Breast epithelium (tissue), 3 donors: ENCODE results near the gene LRRC26.

Experiments used
- POLR2A ChIP-seq: fragments of 450-650 bp; IDR thresholded peaks from one replicate; pipeline ENCODE4 v1.6.1; 2016; ENCODE audit warnings: antibody characterized with exemption, mild to moderate bottlenecking, moderate library complexity
- TF ChIP-seq, protein P1 (sequence below), 3 donors: fragments of 450-650 bp; IDR thresholded peaks; one replicate each; pipeline ENCODE4 v1.5.1; 2016 to 2017; ENCODE audit warnings: antibody characterized with exemption in 3 of 3, mild to moderate bottlenecking in 3 of 3, moderate library complexity in 3 of 3

- TF ChIP-seq, protein P1, sequence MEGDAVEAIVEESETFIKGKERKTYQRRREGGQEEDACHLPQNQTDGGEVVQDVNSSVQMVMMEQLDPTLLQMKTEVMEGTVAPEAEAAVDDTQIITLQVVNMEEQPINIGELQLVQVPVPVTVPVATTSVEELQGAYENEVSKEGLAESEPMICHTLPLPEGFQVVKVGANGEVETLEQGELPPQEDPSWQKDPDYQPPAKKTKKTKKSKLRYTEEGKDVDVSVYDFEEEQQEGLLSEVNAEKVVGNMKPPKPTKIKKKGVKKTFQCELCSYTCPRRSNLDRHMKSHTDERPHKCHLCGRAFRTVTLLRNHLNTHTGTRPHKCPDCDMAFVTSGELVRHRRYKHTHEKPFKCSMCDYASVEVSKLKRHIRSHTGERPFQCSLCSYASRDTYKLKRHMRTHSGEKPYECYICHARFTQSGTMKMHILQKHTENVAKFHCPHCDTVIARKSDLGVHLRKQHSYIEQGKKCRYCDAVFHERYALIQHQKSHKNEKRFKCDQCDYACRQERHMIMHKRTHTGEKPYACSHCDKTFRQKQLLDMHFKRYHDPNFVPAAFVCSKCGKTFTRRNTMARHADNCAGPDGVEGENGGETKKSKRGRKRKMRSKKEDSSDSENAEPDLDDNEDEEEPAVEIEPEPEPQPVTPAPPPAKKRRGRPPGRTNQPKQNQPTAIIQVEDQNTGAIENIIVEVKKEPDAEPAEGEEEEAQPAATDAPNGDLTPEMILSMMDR (IDR thresholded peaks at IDR 0.05): no peak
- no peak for TF ChIP-seq POLR2A
Measured at GRCh38 chr9:137192859-137193258, 23.0 kb upstream of the LRRC26 start.
